OCI-LY1 (cell line): ENCODE results near the gene POT1.

Experiments
- CTCF ChIP-seq: fragments of 200-600 bp; sonication (generic), shearing (Covaris generic); IDR thresholded peaks from 2 replicates; pipeline ENCODE4 v1.5.1; 2017; ENCODE audit warnings: mild to moderate bottlenecking, antibody characterized with exemption, low read length, moderate library complexity, mixed read lengths
- EZH2 ChIP-seq: fragments of 200-600 bp; sonication (generic), shearing (Covaris generic); IDR thresholded peaks from 2 replicates; pipeline ENCODE4 v1.8.0; 2017; ENCODE audit warnings: borderline replicate concordance, mixed run types, mild to moderate bottlenecking, antibody characterized with exemption, low read length, moderate library complexity, mixed read lengths

GRCh38 chr7:124907490-124907889 is 22.1 kb downstream of the POT1 start:
- TF ChIP-seq CTCF (no peak), EZH2 (no peak)
